ENCODE measurements around the gene PPARGC1A.

- TF ChIP-seq CTCF (conservative IDR thresholded peaks at IDR 0.05 in 1 of 2, IDR thresholded peaks at IDR 0.05 in 1 of 2; ENCODE audit: extremely low read depth in 1 of 2, insufficient read depth in 1 of 2, low read depth in 1 of 2, low read length in 2 of 2), result no peak
- no peak for TF ChIP-seq EZH2 (IDR thresholded peaks at IDR 0.05; ENCODE audit: borderline replicate concordance, low read length)
Measured at GRCh38 chr4:23851464-23851863, 38.4 kb downstream of the PPARGC1A start.

Measured in mammary epithelial cell (primary cell).